Spleen (tissue), 11 donors: ENCODE data around the gene MCM3AP. TPM values are rescaled to one million over a fixed set of nuclear protein-coding genes. Genes with fewer than 3 reads are reported as not detected.

Experiments used
- DNase-seq: peaks from one replicate; pipeline ENCODE4 v3.0.0-alpha.2; 2020
- H3K27ac ChIP-seq, 8 donors: fragments of 200-600 bp; sonication (generic) in 7 of 8; 1 replicate in 4 of 8; 2 replicates in 4 of 8; pipeline versions ENCODE4 v1.5.0 to v1.8.0; 2016 to 2021; ENCODE audit warnings: inconsistent platforms in 4 of 8, mild to moderate bottlenecking in 4 of 8, moderate library complexity in 1 of 8
- H3K27me3 ChIP-seq, 7 donors: fragments of 200-600 bp; sonication (generic) in 6 of 7; replicated peaks in 1 of 7; 1 replicate in 4 of 7; 2 replicates in 3 of 7; pipeline versions ENCODE4 v1.5.0 to v1.8.0; 2016 to 2021; ENCODE audit warnings: inconsistent platforms in 3 of 7, mild to moderate bottlenecking in 1 of 7
- H3K36me3 ChIP-seq, 6 donors: fragments of 200-600 bp; sonication (generic) in 5 of 6; 1 replicate in 4 of 6; 2 replicates in 2 of 6; pipeline versions ENCODE4 v1.5.0 to v1.8.0; 2016 to 2021; ENCODE audit warnings: inconsistent platforms in 2 of 6
- H3K4me1 ChIP-seq, 6 donors: fragments of 200-600 bp; sonication (generic) in 5 of 6; 1 replicate in 3 of 6; 2 replicates in 3 of 6; pipeline versions ENCODE4 v1.5.0 to v1.8.0; 2016 to 2021; ENCODE audit warnings: inconsistent platforms in 3 of 6
- H3K4me3 ChIP-seq, 8 donors: fragments of 200-600 bp; sonication (generic) in 7 of 8; 1 replicate in 4 of 8; 2 replicates in 4 of 8; pipeline versions ENCODE4 v1.5.0 to v1.8.0; 2016 to 2021; ENCODE audit warnings: inconsistent platforms in 4 of 8, mild to moderate bottlenecking in 4 of 8, moderate library complexity in 2 of 8
- H3K9me3 ChIP-seq, 8 donors: fragments of 200-600 bp; sonication (generic) in 7 of 8; 1 replicate in 4 of 8; 2 replicates in 4 of 8; pipeline versions ENCODE4 v1.5.0 to v1.8.0; 2016 to 2021; ENCODE audit warnings: inconsistent platforms in 4 of 8
- CTCF ChIP-seq, 11 experiments: fragments of 200-600 bp in 7 of 11; fragments of 450-650 bp in 4 of 11; sonication (generic) in 4 of 11; IDR thresholded peaks in 8 of 11; conservative IDR thresholded peaks in 3 of 11; 1 replicate in 7 of 11; 2 replicates in 4 of 11; pipeline versions ENCODE4 v1.4.0 to v1.8.0; 2016 to 2021; ENCODE audit warnings: antibody characterized with exemption in 11 of 11, inconsistent platforms in 4 of 11, mild to moderate bottlenecking in 1 of 11
- POLR2A ChIP-seq, 3 donors: fragments of 450-650 bp; IDR thresholded peaks; one replicate each; pipeline ENCODE4 v1.5.1; 2017; ENCODE audit warnings: antibody characterized with exemption in 3 of 3, mild to moderate bottlenecking in 1 of 3
- POLR2AphosphoS5 ChIP-seq, 3 donors: sonication (generic); formaldehyde crosslinking; IDR thresholded peaks; one replicate each; pipeline ENCODE4 v1.5.1; 2017; ENCODE audit warnings: antibody characterized with exemption in 3 of 3
- WGBS, 5 donors: extraction: QIAGEN DNeasy Blood & Tissue Kit in 3 of 5; methylation state at CpG; one replicate each; pipeline versions ENCODE4 v1.1.5 to v1.1.7; 2013 to 2018; 5-methylcytosine and 5-hydroxymethylcytosine counted together
- intact Hi-C: fragments of 100-400 bp; cut with DNase I; formaldehyde crosslinking; loops from one replicate; pipeline ENCODE4 v1.15.0; 2023; ENCODE audit warnings: low total_unique reads
- polyA plus RNA-seq, 3 donors: library from polyadenylated mRNA; stranded (reverse); fragments of 200-250 nt; gene quantifications; one replicate each; pipeline ENCODE4 v1.2.1, GENCODE V29; 2013
- total RNA-seq, 7 donors: library from RNA; depleted of rRNA in 3 of 7; stranded (reverse); fragments of >200 nt in 3 of 7; fragmentation: NEBNext Ultra II Directional in 4 of 7; extraction: Animal tissue kit (Norgen Biotek cat#: 25700) in 4 of 7; gene quantifications; one replicate each; pipeline versions ENCODE4 v1.1.0 to v1.2.1, GENCODE V29; 2016 to 2021
- donor health status: healthy with polysubstance abuse.
- donor health status: DM: no; HTN: no; CAD: no; lungs with moderate emphysema.
- donor health status: DM: no; HTN: no; CAD: no.
- donor health status: Bipolar disorder and iron deficiency.
- donor health status: healthy.
- donor health status: DM: no; HTN: no; CAD: no.
- donor health status: DM: yes; HTN: yes; CAD: no.

The MCM3AP gene
- total and polyA plus RNA-seq, 10 donors, result 35.2 to 144 (median 103) TPM

- no peak overlapping the region for H3K4me3 ChIP-seq
- TF ChIP-seq CTCF (IDR thresholded peaks at IDR 0.05 in 8 of 11, conservative IDR thresholded peaks at IDR 0.05 in 3 of 11), result no peak
- no peak for TF ChIP-seq POLR2AphosphoS5 (IDR thresholded peaks at IDR 0.05)
- no peak for TF ChIP-seq POLR2A (IDR thresholded peaks at IDR 0.05)
- no peak for DNase-seq
- H3K9me3 ChIP-seq, result no peaks in the 10 kb centered on the region
- peaks cover 0 to 66% (median 28%) of the 10 kb centered on the region in 6 donors for H3K36me3 ChIP-seq
- 83 to 90% (median 88%) methylated on average over 15 to 16 of the region's 16 CpGs for WGBS, 5 donors
- H3K4me1 ChIP-seq, result peaks cover 0 to 12% (median 7%) of the 10 kb centered on the region in 6 donors
- no peak overlapping the region for H3K27ac ChIP-seq
- intact Hi-C loops, result no loop called here
- H3K27me3 ChIP-seq, result no peaks in the 10 kb centered on the region
These were observed 63.6 kb downstream of the MCM3AP start for GRCh38 chr21:46221664-46222435.

GRCh38 chr21:46220847-46221246 is 64.6 kb downstream of the MCM3AP start:
- TF ChIP-seq CTCF (IDR thresholded peaks at IDR 0.05 in 8 of 11, conservative IDR thresholded peaks at IDR 0.05 in 3 of 11) (no peak), POLR2AphosphoS5 (IDR thresholded peaks at IDR 0.05) (no peak), POLR2A (IDR thresholded peaks at IDR 0.05) (no peak)
- Histone ChIP-seq H3K27ac (no peak overlapping the region), H3K4me3 (no peak overlapping the region), H3K27me3 (no peaks in the 10 kb centered on the region), H3K4me1 (peaks cover 0 to 2% (median under 1%) of the 10 kb centered on the region in 6 donors), H3K36me3 (peaks cover 0 to 76% (median 32%) of the 10 kb centered on the region in 6 donors), H3K9me3 (no peaks in the 10 kb centered on the region)
- peak; percentile 46 for DNase-seq
- WGBS, 5 donors, result 90 to 97% (median 94%) methylated on average over 8 of the region's 8 CpGs
- intact Hi-C loops, result no loop called here

GRCh38 chr21:46220275-46220810 is 65.1 kb downstream of the MCM3AP start:
- Histone ChIP-seq H3K4me3 (no peak overlapping the region), H3K36me3 (peaks cover 0 to 81% (median 35%) of the 10 kb centered on the region in 6 donors), H3K4me1 (no peaks in the 10 kb centered on the region), H3K27ac (no peak overlapping the region), H3K27me3 (no peaks in the 10 kb centered on the region), H3K9me3 (no peaks in the 10 kb centered on the region)
- WGBS, 5 donors, result 91 to 96% (median 95%) methylated on average over 13 of the region's 13 CpGs
- intact Hi-C loops, result no loop called here
- TF ChIP-seq POLR2A (IDR thresholded peaks at IDR 0.05), result no peak
- no peak for TF ChIP-seq CTCF (IDR thresholded peaks at IDR 0.05 in 8 of 11, conservative IDR thresholded peaks at IDR 0.05 in 3 of 11)
- no peak for TF ChIP-seq POLR2AphosphoS5 (IDR thresholded peaks at IDR 0.05)
- peak; percentile 49 for DNase-seq

GRCh38 chr21:46219591-46220239 is 65.7 kb downstream of the MCM3AP start:
- intact Hi-C loops, result no loop called here
- Histone ChIP-seq H3K9me3 (no peaks in the 10 kb centered on the region), H3K36me3 (peaks cover 0 to 87% (median 37%) of the 10 kb centered on the region in 6 donors), H3K4me3 (no peak overlapping the region), H3K27me3 (no peaks in the 10 kb centered on the region), H3K27ac (no peak overlapping the region), H3K4me1 (no peaks in the 10 kb centered on the region)
- WGBS, 5 donors, result 73 to 88% (median 83%) methylated on average over 8 to 13 of the region's 13 CpGs
- peak; percentile 58 for DNase-seq
- TF ChIP-seq POLR2AphosphoS5 (IDR thresholded peaks at IDR 0.05) (no peak), CTCF (IDR thresholded peaks at IDR 0.05 in 8 of 11, conservative IDR thresholded peaks at IDR 0.05 in 3 of 11) (no peak), POLR2A (IDR thresholded peaks at IDR 0.05) (no peak)
